Nephron progenitor cell (in vitro differentiated cells): ENCODE results near the gene ZNF430.
A peak's percentile ranks its signal among the peaks of the same experiment; 100 is the strongest.

Experiments used
- DNase-seq: peaks from one replicate; pipeline ENCODE4 v3.0.0; 2021
- H3K27ac Mint-ChIP-seq: 2 replicates; pipeline ENCODE4 v1.8.0; 2021; ENCODE audit warnings: mild to moderate bottlenecking, moderate library complexity, mixed read lengths
- H3K27me3 Mint-ChIP-seq: 2 replicates; pipeline ENCODE4 v1.8.0; 2021; ENCODE audit warnings: mild to moderate bottlenecking, low read depth, mixed read lengths; ENCODE audit not compliant: poor library complexity
- H3K36me3 Mint-ChIP-seq: 2 replicates; pipeline ENCODE4 v1.8.0; 2021; ENCODE audit warnings: low read depth, mixed read lengths
- H3K4me1 Mint-ChIP-seq: 2 replicates; pipeline ENCODE4 v1.8.0; 2021; ENCODE audit warnings: mixed read lengths
- H3K4me3 Mint-ChIP-seq: 2 replicates; pipeline ENCODE4 v1.8.0; 2021; ENCODE audit warnings: mild to moderate bottlenecking, moderate library complexity, mixed read lengths
- H3K9me3 Mint-ChIP-seq: 2 replicates; pipeline ENCODE4 v1.8.0; 2021; ENCODE audit warnings: mild to moderate bottlenecking, moderate library complexity, mixed read lengths
- TF ChIP-seq, protein P1 (sequence below): fragments of 200-600 bp; sonication (generic); IDR thresholded peaks from 2 replicates; pipeline ENCODE4 v1.5.0; 2021; ENCODE audit warnings: antibody characterized with exemption

The ZNF430 gene

DNA sequence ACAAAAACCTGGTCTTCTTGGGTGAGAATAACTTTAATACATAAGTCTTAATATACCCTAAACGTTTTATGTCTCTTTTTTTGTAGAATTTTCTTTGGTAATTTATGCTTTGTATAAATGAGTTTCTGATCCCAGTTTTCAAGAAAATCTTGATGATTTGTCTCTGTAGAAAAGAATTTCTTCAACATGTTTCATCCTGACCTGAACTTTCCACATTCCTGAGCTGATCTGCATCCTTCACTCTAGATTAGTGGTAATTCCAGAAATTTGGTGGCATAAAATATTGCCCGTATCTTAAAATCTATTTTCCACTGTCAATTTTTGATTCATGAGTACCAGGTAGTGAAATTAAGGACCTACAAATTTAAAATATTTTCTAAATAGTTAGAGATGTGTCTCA is 77.8 kb downstream of the ZNF430 start:
- Mint-ChIP-seq H3K36me3 (peaks cover 84% of the 10 kb centered on the region), H3K4me3 (no peak overlapping the region), H3K4me1 (no peaks in the 10 kb centered on the region), H3K9me3 (peaks cover 17% of the 10 kb centered on the region), H3K27me3 (no peaks in the 10 kb centered on the region), H3K27ac (no peak overlapping the region)
- DNase-seq = no peak
- TF ChIP-seq, protein P1, sequence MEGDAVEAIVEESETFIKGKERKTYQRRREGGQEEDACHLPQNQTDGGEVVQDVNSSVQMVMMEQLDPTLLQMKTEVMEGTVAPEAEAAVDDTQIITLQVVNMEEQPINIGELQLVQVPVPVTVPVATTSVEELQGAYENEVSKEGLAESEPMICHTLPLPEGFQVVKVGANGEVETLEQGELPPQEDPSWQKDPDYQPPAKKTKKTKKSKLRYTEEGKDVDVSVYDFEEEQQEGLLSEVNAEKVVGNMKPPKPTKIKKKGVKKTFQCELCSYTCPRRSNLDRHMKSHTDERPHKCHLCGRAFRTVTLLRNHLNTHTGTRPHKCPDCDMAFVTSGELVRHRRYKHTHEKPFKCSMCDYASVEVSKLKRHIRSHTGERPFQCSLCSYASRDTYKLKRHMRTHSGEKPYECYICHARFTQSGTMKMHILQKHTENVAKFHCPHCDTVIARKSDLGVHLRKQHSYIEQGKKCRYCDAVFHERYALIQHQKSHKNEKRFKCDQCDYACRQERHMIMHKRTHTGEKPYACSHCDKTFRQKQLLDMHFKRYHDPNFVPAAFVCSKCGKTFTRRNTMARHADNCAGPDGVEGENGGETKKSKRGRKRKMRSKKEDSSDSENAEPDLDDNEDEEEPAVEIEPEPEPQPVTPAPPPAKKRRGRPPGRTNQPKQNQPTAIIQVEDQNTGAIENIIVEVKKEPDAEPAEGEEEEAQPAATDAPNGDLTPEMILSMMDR = no peak

DNA sequence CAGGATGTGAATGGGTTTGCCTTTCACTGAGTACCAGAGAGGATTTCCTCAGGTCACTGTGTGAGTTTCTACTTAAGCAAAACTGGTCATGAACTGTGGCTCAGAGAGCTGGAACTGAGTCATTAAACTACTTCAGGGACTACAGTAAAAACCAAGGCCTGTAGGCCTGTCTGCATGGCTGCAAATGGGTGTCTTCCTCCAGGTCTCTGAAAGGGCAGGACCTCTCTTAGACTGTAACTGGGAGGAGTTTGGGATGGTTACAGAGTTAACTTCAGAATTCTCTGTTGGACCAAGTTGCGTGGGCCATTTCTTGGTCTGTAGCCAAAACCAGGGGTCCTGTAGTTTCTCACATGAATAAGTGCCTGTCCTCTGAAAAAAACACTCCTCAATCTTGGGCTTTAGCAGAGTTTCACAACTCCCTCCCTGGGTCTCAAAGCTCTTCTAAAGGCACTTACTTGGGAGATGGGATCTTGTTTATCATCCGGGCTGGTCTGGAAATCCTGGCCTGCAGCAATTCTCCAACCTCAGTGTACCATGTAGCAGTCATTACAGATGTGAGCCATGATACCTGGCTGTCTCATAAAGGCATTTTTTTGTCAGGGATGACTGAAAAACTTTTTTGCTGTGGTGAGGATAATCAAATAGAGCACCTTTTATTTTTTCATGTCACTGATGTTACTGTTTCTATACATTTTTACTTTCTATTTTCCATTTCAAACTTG is 81.2 kb downstream of the ZNF430 start:
- Mint-ChIP-seq H3K4me3 (no peak overlapping the region), H3K36me3 (peaks cover 81% of the 10 kb centered on the region), H3K27ac (peak overlapping the region; percentile 89), H3K4me1 (no peaks in the 10 kb centered on the region), H3K27me3 (no peaks in the 10 kb centered on the region), H3K9me3 (peaks cover 3% of the 10 kb centered on the region)
- TF ChIP-seq, protein P1 = no peak
- no peak for DNase-seq

DNA sequence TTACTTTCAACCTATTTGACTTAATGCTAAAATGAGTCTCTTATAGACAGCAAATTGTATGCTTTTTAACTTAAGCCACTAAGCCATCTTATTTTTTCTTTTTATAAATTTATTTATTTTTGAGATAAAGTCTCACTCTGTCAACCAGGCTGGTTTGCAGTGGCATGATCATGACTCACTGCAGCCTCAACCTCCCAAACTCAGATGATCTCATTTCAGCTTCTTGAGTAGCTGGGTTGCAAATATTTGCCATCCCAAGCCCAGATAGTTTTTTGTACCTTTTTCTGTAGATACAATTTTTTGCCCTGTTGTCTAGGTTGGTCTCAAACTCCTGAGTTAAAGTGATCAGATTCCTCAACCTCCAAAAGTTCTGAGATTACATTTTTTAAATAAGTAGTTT is 88.7 kb downstream of the ZNF430 start:
- H3K36me3 Mint-ChIP-seq = peaks cover 97% of the 10 kb centered on the region

More for the DNA sequence above, 88.7 kb downstream of the ZNF430 start:
- Mint-ChIP-seq H3K4me1 (no peaks in the 10 kb centered on the region), H3K4me3 (no peak overlapping the region), H3K27me3 (peaks cover 3% of the 10 kb centered on the region), H3K27ac (no peak overlapping the region), H3K9me3 (peaks cover 63% of the 10 kb centered on the region)
- no peak for DNase-seq
- TF ChIP-seq, protein P1 = no peak
